ENCODE data around the gene HOXA2. TPM values are rescaled to one million over a fixed set of nuclear protein-coding genes. Genes with fewer than 3 reads are reported as not detected.

The HOXA2 gene
- total RNA-seq, 4 donors from 2014 or later: 0.27 to 3.6 (median 1.5) TPM

DNA sequence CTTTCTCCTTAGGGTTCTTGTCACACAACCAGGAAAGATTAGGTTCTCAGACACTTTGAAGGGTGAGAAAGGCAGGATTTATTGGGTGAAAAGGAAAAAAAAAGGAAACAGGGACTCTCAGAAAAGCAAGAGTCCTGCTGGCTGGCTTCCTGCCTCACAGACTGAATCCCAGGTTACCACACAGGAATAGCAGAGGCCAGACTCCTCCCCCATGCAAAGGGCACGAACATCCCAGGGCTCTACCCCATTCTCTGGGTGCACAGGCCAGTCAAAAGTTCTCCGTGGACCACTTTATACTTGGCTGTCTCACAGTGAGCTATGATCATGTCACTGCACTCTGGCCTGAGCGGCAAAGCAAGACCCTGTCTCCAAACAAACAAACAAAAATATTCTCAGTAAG, 49.3 kb downstream of the HOXA2 start:
- H3K27me3 ChIP-seq: no peaks in the 10 kb centered on the region
- H3K4me1 ChIP-seq: no peaks in the 10 kb centered on the region
- TF ChIP-seq POLR2A (IDR thresholded peaks at IDR 0.05): no peak
- TF ChIP-seq, protein P1, sequence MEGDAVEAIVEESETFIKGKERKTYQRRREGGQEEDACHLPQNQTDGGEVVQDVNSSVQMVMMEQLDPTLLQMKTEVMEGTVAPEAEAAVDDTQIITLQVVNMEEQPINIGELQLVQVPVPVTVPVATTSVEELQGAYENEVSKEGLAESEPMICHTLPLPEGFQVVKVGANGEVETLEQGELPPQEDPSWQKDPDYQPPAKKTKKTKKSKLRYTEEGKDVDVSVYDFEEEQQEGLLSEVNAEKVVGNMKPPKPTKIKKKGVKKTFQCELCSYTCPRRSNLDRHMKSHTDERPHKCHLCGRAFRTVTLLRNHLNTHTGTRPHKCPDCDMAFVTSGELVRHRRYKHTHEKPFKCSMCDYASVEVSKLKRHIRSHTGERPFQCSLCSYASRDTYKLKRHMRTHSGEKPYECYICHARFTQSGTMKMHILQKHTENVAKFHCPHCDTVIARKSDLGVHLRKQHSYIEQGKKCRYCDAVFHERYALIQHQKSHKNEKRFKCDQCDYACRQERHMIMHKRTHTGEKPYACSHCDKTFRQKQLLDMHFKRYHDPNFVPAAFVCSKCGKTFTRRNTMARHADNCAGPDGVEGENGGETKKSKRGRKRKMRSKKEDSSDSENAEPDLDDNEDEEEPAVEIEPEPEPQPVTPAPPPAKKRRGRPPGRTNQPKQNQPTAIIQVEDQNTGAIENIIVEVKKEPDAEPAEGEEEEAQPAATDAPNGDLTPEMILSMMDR (IDR thresholded peaks at IDR 0.05): no peak
- intact Hi-C loops (cut with DNase I): no loop called here
- 36 to 55% methylated on average over 3 of the region's 3 CpGs for WGBS, 2 donors
- no peaks in the 10 kb centered on the region for H3K36me3 ChIP-seq
- H3K4me3 ChIP-seq: no peak overlapping the region
- no peak for DNase-seq
- H3K27ac ChIP-seq: no peak overlapping the region
- no peaks in the 10 kb centered on the region for H3K9me3 ChIP-seq

DNA sequence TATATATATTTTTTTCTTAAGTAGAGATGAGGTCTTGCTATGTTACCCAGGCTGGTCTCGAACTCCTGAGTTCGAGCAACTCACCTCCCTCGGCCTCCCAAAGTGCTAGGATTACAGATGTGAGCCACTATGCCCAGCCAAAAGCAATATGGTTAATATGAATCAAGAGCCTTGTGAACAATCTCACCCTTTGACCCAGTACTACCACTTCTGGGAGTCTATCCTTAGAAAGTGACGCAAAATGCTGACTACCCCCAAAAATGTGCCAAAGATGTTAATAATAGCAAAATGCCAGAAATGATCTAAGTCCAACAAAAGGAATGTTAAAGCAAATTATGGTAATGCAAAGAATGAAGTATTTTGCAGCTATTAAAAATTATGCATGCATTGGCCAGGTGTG, 51.0 kb downstream of the HOXA2 start:
- intact Hi-C loops (cut with DNase I): no loop called here
- H3K27me3 ChIP-seq: no peaks in the 10 kb centered on the region
- no peak overlapping the region for H3K4me3 ChIP-seq
- H3K4me1 ChIP-seq: peaks cover 0 to 4% (median 0%) of the 10 kb centered on the region in 3 donors
- TF ChIP-seq, protein P1 (IDR thresholded peaks at IDR 0.05): no peak
- TF ChIP-seq POLR2A (IDR thresholded peaks at IDR 0.05): no peak
- H3K27ac ChIP-seq: no peak overlapping the region
- WGBS, 2 donors: 94 to 97% methylated on average over 4 of the region's 4 CpGs
- DNase-seq: no peak
- H3K9me3 ChIP-seq: no peaks in the 10 kb centered on the region
- no peaks in the 10 kb centered on the region for H3K36me3 ChIP-seq

Small RNA genes lying within 50 kb of the gene (small RNA-seq; reads per million reads assigned to genes)
- gene AC004080.5 (0 reads per million in 4 donors), gene RF01977 (0 reads per million in 4 donors)

Other genes with a start within 250 kb of the HOXA2 start
- 10 to 100 TPM; 19.3 to 25.2 (median 21.4) TPM for gene SKAP2, start 238.1 kb downstream of the HOXA2 start, total RNA-seq
- gene HOXA1, start 6.7 kb downstream of the HOXA2 start, total RNA-seq: 1 to 10 TPM; 1.6 to 2.5 (median 2.2) TPM
- 1 to 10 TPM; 2.9 to 6.7 (median 4.1) TPM for gene HOXA4, start 28.1 kb upstream of the HOXA2 start, total RNA-seq
- gene HOXA5, start 41.0 kb upstream of the HOXA2 start, total RNA-seq: 1 to 10 TPM; 3.6 to 8.2 (median 6.8) TPM
- gene HOXA6, start 45.1 kb upstream of the HOXA2 start, total RNA-seq: 1 to 10 TPM in 1 of 4 donors, under 1 TPM in 1, not detected in 2; 0.26 to 1.3 TPM
- gene HOXA3, start 49.9 kb upstream of the HOXA2 start, total RNA-seq: 1 to 10 TPM; 3.6 to 8.7 (median 6.6) TPM
- gene HOXA7, start 54.0 kb upstream of the HOXA2 start, total RNA-seq: under 1 TPM; 0.23 to 0.76 (median 0.48) TPM
- gene HOXA9, start 62.9 kb upstream of the HOXA2 start, total RNA-seq: 1 to 10 TPM in 1 of 4 donors, under 1 TPM in 1, not detected in 2; 0.57 to 1.1 TPM
- gene HOXA10, start 71.6 kb upstream of the HOXA2 start, total RNA-seq: not detected
- gene HOXA11, start 82.5 kb upstream of the HOXA2 start, total RNA-seq: not detected
- not detected for gene HOXA13, start 97.4 kb upstream of the HOXA2 start, total RNA-seq
- gene EVX1, start 140.1 kb upstream of the HOXA2 start, total RNA-seq: not detected